Parathyroid adenoma (tissue), 2 donors: ENCODE results near the gene DDAH1.

Experiments used
- H2AFZ ChIP-seq: fragments of 300-600 bp; sonication (generic); one replicate; pipeline ENCODE4 v1.7.0; 2017; ENCODE audit warnings: antibody characterized with exemption, mild to moderate bottlenecking
- H3K27ac ChIP-seq: fragments of 300-600 bp; sonication (generic); one replicate; pipeline ENCODE4 v1.7.0; 2017
- H3K27me3 ChIP-seq: fragments of 300-600 bp; sonication (generic); one replicate; pipeline ENCODE4 v1.7.0; 2017; ENCODE audit warnings: low read length; ENCODE audit not compliant: control insufficient read depth, insufficient read depth
- H3K36me3 ChIP-seq: fragments of 300-600 bp; sonication (generic); one replicate; pipeline ENCODE4 v1.7.0; 2017; ENCODE audit warnings: low read length; ENCODE audit not compliant: control insufficient read depth, insufficient read depth
- H3K4me1 ChIP-seq: fragments of 300-600 bp; sonication (generic); one replicate; pipeline ENCODE4 v1.7.0; 2017; ENCODE audit warnings: control low read depth
- H3K4me2 ChIP-seq: fragments of 300-600 bp; sonication (generic); one replicate; pipeline ENCODE4 v1.7.0; 2017; ENCODE audit warnings: low read length
- H3K4me3 ChIP-seq: fragments of 300-600 bp; sonication (generic); one replicate; pipeline ENCODE4 v1.7.0; 2017; ENCODE audit warnings: low read depth, low read length
- H3K79me2 ChIP-seq: fragments of 300-600 bp; sonication (generic); one replicate; pipeline ENCODE4 v1.7.0; 2017; ENCODE audit warnings: control low read depth
- H3K9ac ChIP-seq: fragments of 300-600 bp; sonication (generic); one replicate; pipeline ENCODE4 v1.7.0; 2017; ENCODE audit warnings: mild to moderate bottlenecking
- H3K9me3 ChIP-seq: fragments of 300-600 bp; sonication (generic); one replicate; pipeline ENCODE4 v1.7.0; 2017; ENCODE audit warnings: low read length; ENCODE audit not compliant: control insufficient read depth
- CTCF ChIP-seq: fragments of 300-600 bp; sonication (generic); IDR thresholded peaks from one replicate; pipeline ENCODE4 v1.7.0; 2017; ENCODE audit warnings: antibody characterized with exemption, mild to moderate bottlenecking
- donor health status: primary hyperparathyroidism.

The DDAH1 gene

DNA sequence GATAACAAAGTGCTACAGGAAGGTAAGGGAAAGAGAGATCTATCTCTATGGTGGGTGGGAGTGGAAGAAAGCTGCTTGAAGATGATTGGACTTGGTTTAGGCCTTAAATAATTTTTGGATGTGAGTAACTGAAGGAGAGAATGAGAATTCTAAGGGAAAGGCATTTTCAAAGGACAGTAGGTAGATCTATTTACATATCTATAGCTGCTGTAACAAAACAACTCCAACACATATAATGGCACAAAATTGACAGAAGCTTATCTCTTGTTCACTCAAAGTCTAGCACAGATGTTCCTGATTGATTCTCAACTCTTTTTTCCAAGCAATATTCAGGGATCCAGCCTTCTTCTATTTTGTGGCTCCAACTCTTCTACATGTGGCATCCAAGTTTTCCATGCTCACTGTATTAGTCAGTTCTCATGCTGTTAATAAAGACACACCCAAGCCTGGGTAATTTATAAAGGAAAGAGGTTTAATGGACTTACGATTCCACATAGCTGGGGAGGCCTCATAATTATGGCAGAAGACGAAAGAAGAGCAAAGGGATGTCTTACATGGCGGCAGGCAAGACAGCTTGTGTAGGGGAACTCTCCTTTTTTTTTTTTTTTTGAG lies 3.1 kb upstream of the DDAH1 start:
- TF ChIP-seq CTCF, result no peak
- H3K36me3 ChIP-seq, result no peaks in the 10 kb centered on the region
- H3K79me2 ChIP-seq, result no peaks in the 10 kb centered on the region
- H3K4me1 ChIP-seq, result peaks cover 4% of the 10 kb centered on the region
- H3K4me3 ChIP-seq, result no peak overlapping the region
- no peak overlapping the region for H3K27ac ChIP-seq
- H2AFZ ChIP-seq, result no peak overlapping the region
- H3K4me2 ChIP-seq, result no peak overlapping the region
- H3K9me3 ChIP-seq, result no peaks in the 10 kb centered on the region
- no peak overlapping the region for H3K9ac ChIP-seq
- H3K27me3 ChIP-seq, result no peaks in the 10 kb centered on the region

DNA sequence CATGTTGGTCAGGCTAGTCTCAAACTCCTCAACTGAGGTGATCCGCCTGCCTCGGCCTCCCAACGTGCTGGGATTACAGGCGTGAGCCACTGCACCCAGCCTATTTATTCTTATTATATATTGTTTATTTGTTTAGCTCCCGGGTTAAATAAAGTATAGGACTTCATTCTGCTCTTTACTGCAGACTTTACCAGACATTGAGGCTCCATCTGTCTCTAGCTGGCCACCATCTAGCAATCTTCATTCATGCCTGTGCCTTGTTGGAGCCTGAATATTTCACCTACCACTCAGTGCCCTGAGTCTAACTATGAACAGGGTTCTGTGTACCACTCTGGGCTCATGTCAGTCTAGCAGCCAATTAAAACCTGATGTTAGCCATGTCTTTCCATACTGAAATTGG lies 2.1 kb upstream of the DDAH1 start:
- no peaks in the 10 kb centered on the region for H3K79me2 ChIP-seq
- H2AFZ ChIP-seq, result no peak overlapping the region
- H3K9me3 ChIP-seq, result no peaks in the 10 kb centered on the region
- H3K4me3 ChIP-seq, result no peak overlapping the region
- no peak overlapping the region for H3K4me2 ChIP-seq
- no peaks in the 10 kb centered on the region for H3K27me3 ChIP-seq
- H3K27ac ChIP-seq, result no peak overlapping the region
- no peak for TF ChIP-seq CTCF
- no peak overlapping the region for H3K9ac ChIP-seq
- H3K4me1 ChIP-seq, result peaks cover 4% of the 10 kb centered on the region
- H3K36me3 ChIP-seq, result no peaks in the 10 kb centered on the region

GRCh38 chr1:85465786-85466134 lies 801 bp upstream of the DDAH1 start:
- Histone ChIP-seq H3K79me2 (peaks cover 2% of the 10 kb centered on the region), H3K9me3 (no peaks in the 10 kb centered on the region), H3K4me3 (peak overlapping the region; percentile 67), H3K27me3 (no peaks in the 10 kb centered on the region), H2AFZ (peak overlapping the region; percentile 92), H3K4me1 (peaks cover 4% of the 10 kb centered on the region), H3K36me3 (no peaks in the 10 kb centered on the region), H3K27ac (peak overlapping the region; percentile 76), H3K9ac (no peak overlapping the region), H3K4me2 (peak overlapping the region; percentile 63)
- no peak for TF ChIP-seq CTCF

DNA sequence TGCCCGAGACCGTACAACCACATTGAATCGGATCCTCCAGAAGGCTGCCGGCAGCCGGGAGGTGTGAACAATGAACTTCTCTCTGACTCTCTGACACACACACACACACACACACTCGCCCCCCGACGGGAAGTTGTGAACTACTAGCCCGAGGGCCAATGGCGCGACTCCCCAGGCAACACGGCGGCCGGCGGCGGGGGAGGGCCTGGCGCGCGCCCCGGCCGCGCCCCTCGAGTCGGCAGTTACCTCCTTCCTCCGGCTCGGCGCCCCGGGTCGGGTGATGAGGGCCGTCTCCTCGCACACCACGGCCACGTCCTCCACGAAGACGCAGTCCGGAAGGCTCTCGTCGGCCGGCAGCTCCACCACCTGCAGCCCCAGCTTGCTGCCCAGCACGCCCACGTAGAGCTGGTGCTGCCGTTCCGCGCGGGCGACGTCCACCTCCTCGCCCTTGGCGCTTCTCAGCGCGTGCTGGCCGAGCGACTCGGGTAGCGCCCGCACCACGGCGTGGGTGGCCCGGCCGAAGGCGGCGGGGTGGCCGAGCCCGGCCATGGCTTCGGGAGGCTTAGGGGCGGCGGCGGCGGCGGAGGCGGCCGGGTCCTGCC lies 361 bp downstream of the DDAH1 start:
- Histone ChIP-seq H3K4me1 (peaks cover 4% of the 10 kb centered on the region), H3K79me2 (peaks cover 2% of the 10 kb centered on the region), H3K4me3 (peak overlapping the region; percentile 67), H3K4me2 (peak overlapping the region; percentile 88), H3K36me3 (no peaks in the 10 kb centered on the region), H3K27me3 (no peaks in the 10 kb centered on the region), H3K27ac (peak overlapping the region; percentile 78), H2AFZ (peak overlapping the region; percentile 90), H3K9ac (peak overlapping the region; percentile 46), H3K9me3 (no peaks in the 10 kb centered on the region)
- no peak for TF ChIP-seq CTCF
